Measurements from ENCODE around the gene SERPINA5. TPM values are rescaled to one million over a fixed set of nuclear protein-coding genes. Genes with fewer than 3 reads are reported as not detected.

Gene SERPINA5
- total RNA-seq, 4 donors from 2014 or later: 6.5 to 28.0 (median 10.2) TPM

DNA sequence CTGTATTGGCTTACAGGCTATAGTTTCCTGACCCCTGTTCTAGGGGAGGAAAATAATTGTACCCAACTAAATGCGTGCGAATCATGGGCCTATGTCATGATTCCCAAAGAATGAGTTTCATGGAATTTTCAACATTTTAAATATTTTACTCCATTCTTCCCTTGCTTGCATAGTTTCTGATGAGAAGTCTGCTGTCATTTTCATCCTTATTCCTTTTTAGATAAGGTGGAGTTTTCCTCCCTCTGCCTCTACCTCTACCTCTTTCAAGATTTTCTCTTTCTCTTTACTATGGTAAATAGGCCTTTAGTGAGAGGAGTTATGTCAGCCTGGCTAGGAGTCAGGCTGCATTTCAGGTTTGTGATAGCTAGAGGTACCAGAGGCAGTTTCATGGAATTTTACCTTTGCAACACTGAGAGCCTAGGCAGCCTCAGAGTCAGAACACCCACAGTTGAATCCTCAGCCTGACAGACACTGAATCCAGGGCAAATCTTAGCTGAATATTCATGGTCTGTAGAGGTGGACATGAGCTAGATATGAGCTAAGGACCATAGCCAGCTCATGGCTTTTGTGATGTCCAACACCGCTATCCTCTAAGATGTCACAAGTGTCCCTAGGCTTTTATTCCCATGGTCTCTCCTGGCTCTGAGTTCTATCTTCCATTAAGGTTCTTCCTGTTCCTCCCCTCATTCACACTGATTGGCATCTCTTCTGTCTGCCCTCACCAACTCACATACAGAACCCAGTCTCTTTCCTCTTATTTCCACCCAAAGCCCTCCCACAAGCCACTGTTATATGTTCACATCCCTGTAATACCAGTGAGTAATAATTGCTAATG, 37.0 kb downstream of the SERPINA5 start:
- H3K27me3 ChIP-seq: no peaks in the 10 kb centered on the region
- TF ChIP-seq POLR2A (IDR thresholded peaks at IDR 0.05): no peak
- TF ChIP-seq, protein P1, sequence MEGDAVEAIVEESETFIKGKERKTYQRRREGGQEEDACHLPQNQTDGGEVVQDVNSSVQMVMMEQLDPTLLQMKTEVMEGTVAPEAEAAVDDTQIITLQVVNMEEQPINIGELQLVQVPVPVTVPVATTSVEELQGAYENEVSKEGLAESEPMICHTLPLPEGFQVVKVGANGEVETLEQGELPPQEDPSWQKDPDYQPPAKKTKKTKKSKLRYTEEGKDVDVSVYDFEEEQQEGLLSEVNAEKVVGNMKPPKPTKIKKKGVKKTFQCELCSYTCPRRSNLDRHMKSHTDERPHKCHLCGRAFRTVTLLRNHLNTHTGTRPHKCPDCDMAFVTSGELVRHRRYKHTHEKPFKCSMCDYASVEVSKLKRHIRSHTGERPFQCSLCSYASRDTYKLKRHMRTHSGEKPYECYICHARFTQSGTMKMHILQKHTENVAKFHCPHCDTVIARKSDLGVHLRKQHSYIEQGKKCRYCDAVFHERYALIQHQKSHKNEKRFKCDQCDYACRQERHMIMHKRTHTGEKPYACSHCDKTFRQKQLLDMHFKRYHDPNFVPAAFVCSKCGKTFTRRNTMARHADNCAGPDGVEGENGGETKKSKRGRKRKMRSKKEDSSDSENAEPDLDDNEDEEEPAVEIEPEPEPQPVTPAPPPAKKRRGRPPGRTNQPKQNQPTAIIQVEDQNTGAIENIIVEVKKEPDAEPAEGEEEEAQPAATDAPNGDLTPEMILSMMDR (IDR thresholded peaks at IDR 0.05): no peak
- TF ChIP-seq EP300 (IDR thresholded peaks at IDR 0.05): no peak
- DNase-seq (ENCODE audit: low spot score in 2 of 2): no peak
- 96% methylated on average over 3 of the region's 3 CpGs for WGBS, 2 donors
- H3K4me1 ChIP-seq: peaks cover 0 to 16% (median 0%) of the 10 kb centered on the region in 4 donors
- peaks cover 0 to 84% (median 0%) of the 10 kb centered on the region in 3 donors for H3K36me3 ChIP-seq
- H3K4me3 ChIP-seq: no peak overlapping the region
- no peak overlapping the region for H3K27ac ChIP-seq
- peaks cover 0 to 45% (median 13%) of the 10 kb centered on the region in 4 donors for H3K9me3 ChIP-seq

DNA sequence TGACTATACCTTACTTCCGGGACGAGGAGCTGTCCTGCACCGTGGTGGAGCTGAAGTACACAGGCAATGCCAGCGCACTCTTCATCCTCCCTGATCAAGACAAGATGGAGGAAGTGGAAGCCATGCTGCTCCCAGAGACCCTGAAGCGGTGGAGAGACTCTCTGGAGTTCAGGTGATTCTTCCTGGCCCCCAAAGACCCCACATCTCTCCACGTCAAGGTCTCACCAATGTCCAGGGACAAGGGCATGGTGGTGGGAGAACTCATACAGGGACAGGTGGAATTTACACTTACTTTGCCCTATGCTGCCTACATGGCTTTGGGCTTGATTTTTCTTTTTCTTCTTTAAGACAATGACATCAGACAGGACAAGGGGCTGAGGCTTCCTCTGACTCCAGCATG, 38.1 kb downstream of the SERPINA5 start:
- TF ChIP-seq POLR2A (IDR thresholded peaks at IDR 0.05) (no peak), EP300 (IDR thresholded peaks at IDR 0.05) (no peak)
- TF ChIP-seq, protein P1 (IDR thresholded peaks at IDR 0.05): no peak
- H3K4me1 ChIP-seq: peaks cover 0 to 5% (median 0%) of the 10 kb centered on the region in 4 donors
- H3K4me3 ChIP-seq: no peak overlapping the region
- H3K27me3 ChIP-seq: peaks cover 0 to 4% of the 10 kb centered on the region in 2 donors
- 83 to 92% methylated on average over 6 of the region's 6 CpGs for WGBS, 2 donors
- peaks cover 0 to 45% (median 13%) of the 10 kb centered on the region in 4 donors for H3K9me3 ChIP-seq
- no peak overlapping the region for H3K27ac ChIP-seq
- no peak for DNase-seq (ENCODE audit: low spot score in 2 of 2)
- peaks cover 0 to 95% (median 0%) of the 10 kb centered on the region in 3 donors for H3K36me3 ChIP-seq

DNA sequence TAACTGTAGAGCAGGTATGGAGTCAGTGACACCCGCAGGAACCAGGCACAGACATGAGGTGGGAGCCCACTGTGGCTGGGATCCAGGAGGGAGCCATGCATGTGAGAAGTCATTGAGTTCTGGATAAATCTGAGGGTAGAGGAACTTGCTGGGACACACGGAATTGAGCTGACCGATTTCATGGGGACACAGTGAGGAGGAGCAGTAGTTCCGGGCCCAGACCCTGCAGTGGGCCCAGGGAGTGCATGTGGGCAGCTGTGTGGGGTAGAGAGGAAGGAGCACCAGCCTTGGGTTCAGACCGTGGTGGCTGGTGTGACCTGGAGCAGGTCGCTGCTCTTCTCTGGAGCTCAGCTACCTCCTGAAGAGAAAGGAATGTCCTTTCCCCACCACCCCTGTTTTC, 39.4 kb downstream of the SERPINA5 start:
- peaks cover 0 to 85% (median 0%) of the 10 kb centered on the region in 3 donors for H3K36me3 ChIP-seq
- peaks cover 0 to 4% of the 10 kb centered on the region in 2 donors for H3K27me3 ChIP-seq
- H3K4me3 ChIP-seq: no peak overlapping the region
- H3K4me1 ChIP-seq: no peaks in the 10 kb centered on the region
- TF ChIP-seq, protein P1 (IDR thresholded peaks at IDR 0.05): no peak
- TF ChIP-seq POLR2A (IDR thresholded peaks at IDR 0.05) (no peak), EP300 (IDR thresholded peaks at IDR 0.05) (no peak)
- WGBS, 2 donors: 83 to 89% methylated on average over 6 of the region's 6 CpGs
- no peak overlapping the region for H3K27ac ChIP-seq
- peaks cover 0 to 45% (median 13%) of the 10 kb centered on the region in 4 donors for H3K9me3 ChIP-seq
- DNase-seq (ENCODE audit: low spot score in 2 of 2): no peak

DNA sequence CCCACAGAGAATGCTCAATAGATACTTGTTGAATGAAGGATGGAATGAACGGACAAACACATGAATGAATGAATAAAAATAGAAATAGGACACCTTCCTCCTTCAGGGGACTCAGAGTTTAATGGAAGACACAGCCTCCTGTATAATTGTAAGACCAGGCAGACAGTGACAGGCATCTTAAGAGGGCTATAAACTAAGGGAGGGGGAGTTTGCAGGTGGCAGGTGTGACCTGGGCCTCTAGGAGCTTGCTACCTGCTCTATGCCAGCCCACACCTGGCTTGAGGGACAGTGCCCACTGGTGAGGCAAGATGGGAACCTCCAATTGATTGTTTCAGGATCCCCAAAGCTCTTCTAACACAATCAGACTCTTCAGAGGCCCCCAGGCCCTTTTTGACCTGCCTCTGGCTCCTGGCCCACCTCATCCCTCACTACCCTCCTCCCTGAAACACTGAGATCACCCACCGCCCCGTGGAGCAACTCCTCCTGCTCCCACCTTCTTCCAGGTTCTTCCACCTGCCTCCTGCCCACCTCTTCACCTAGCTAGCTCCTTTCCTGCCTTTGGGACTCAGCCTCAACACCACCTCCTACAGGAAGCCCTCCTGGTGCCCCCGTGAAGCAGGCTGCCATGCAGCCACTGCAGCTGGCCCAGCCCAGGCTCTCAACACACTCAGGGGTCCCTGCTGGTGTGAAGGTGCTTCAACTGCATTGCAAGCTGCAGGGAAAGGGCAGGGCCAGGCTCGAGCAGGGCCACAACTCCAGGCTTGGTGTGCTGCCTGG, 40.3 kb downstream of the SERPINA5 start:
- TF ChIP-seq, protein P1 (IDR thresholded peaks at IDR 0.05): no peak
- TF ChIP-seq EP300 (IDR thresholded peaks at IDR 0.05) (no peak), POLR2A (IDR thresholded peaks at IDR 0.05) (no peak)

More for the DNA sequence above, 40.3 kb downstream of the SERPINA5 start:
- Histone ChIP-seq H3K27me3 (peaks cover 0 to 4% of the 10 kb centered on the region in 2 donors), H3K36me3 (peaks cover 0 to 76% (median 0%) of the 10 kb centered on the region in 3 donors), H3K27ac (no peak overlapping the region), H3K4me3 (no peak overlapping the region), H3K4me1 (no peaks in the 10 kb centered on the region), H3K9me3 (peaks cover 0 to 37% (median 13%) of the 10 kb centered on the region in 4 donors)
- 79% methylated on average over 5 of the region's 5 CpGs for WGBS, 2 donors
- no peak for DNase-seq (ENCODE audit: low spot score in 2 of 2)
